Lower leg skin (tissue), 3 donors: ENCODE measurements around the gene HERPUD2.

Experiments
- CTCF ChIP-seq, 3 donors: fragments of 450-650 bp; IDR thresholded peaks; one replicate each; pipeline ENCODE4 v1.5.1; 2016; ENCODE audit warnings: antibody characterized with exemption in 3 of 3, mild to moderate bottlenecking in 3 of 3, moderate library complexity in 2 of 3
- POLR2A ChIP-seq, 2 donors: fragments of 450-650 bp; IDR thresholded peaks; one replicate each; pipeline ENCODE4 v1.6.1; 2016 to 2017; ENCODE audit warnings: antibody characterized with exemption in 2 of 2, mild to moderate bottlenecking in 1 of 2, moderate library complexity in 1 of 2

GRCh38 chr7:35736725-35737124 lies 41.8 kb upstream of the HERPUD2 start:
- no peak for TF ChIP-seq POLR2A (IDR thresholded peaks at IDR 0.05)
- TF ChIP-seq CTCF (IDR thresholded peaks at IDR 0.05): no peak
